NCI-H2107 treated with DMSO at 0.1 percent for 48 hours (cell line): ENCODE measurements around the gene DDX60.
"Not testable (repeated sequence)": the region's sequence is repeated elsewhere in the genome, so short reads cannot be mapped to it uniquely, and the experiment has no call there.

Experiments used
- DNase-seq: peaks from one replicate; lab custom pipeline; 2025; ENCODE audit not compliant: unreplicated experiment; lab: John Stamatoyannopoulos, UW

The DDX60 gene

DNA sequence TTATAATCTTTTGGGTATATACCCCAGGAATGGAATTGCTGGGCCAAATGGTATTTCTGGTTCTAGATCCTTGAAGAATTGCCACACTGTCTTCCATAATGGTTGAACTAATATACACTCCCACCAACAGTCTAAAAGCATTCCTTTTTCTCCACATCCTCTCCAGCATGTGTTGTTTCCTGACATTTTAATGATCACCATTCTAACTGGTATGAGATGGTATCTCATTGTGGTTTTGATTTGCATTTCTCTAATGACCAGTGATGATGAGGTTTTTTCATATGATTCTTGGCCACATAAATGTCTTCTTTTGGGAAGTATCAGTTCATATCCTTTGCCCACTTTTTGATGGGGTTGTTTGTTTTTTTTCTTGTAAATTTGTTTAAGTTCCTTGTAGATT is 105.0 kb downstream of the DDX60 start:
- not testable (repeated sequence) for DNase-seq

DNA sequence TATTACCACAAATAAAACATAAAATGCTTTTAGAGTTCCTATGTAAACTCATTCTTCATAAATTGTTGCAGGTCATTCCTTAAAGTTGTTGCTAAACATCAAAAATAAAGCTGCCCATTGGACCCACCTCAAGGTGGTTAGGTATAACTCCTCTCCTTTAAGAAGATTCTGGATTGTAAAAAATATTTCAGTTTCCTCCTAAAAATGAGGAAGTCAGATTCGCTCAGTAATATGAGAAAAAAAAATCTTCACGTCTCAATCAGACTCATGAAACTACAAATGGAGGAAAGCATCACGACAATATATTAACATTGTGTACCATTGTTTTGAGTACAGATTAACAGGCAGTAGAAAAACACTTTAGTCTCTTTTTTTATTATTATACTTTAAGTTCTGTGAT is 105.9 kb downstream of the DDX60 start:
- no peak for DNase-seq

DNA sequence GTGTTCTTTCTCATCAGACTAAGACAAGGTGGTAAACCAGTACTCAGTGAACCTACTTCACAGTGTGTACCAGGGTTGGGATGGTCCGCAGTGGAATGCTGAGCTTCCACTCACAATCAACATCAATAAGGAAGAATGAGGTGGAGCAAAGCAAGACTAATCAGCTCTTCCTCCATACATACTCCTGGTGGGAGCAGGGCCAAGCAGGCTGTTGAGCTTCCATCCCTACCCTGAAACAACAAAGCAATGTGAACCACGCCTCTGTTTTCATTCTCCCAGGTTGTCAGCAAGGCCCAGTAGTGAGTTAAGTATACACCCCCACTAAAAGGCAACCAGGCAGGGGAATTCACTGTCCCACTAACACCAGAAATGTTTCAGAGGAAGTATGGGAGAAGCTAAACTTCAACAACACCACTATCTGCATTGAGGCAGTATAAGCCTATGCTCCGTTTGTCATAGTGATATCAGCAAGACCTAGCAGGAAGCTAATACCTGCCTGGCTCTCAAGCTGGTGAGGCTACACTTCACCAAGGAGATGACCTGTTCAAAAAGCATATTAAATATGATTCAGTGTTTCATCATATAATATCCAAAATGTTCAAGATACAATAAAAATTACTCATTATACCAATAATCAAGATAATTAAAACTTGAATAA is 109.5 kb downstream of the DDX60 start:
- DNase-seq: no peak

GRCh38 chr4:168203233-168203911 is 115.2 kb downstream of the DDX60 start:
- DNase-seq: no peak

- DNase-seq: no peak
Measured at GRCh38 chr4:168200685-168201084, 117.9 kb downstream of the DDX60 start.

- no peak for DNase-seq
Measured at GRCh38 chr4:168199260-168199957, 119.1 kb downstream of the DDX60 start.

DNA sequence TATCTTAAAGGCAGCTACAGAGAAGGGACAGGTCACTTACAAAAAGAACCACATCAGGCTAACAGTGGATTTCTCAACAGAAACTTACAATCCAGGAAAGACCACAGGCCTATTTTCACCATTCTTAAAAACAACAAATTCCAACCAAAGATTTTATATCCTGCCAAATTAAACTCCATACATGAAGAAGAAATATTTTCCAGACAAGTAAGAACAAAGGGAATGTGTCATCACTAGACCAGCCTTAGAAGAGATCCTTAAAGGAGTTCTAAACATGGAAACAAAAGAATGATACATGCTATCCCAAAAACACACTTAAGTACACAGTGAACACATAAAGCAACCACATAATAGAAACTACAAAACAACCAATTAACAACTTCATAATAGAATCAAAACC is 120.6 kb downstream of the DDX60 start:
- DNase-seq: no peak

- no peak for DNase-seq
Measured at GRCh38 chr4:168188754-168189153, 129.8 kb downstream of the DDX60 start.

- peak; percentile 11 for DNase-seq
Measured at GRCh38 chr4:168183717-168184571, 134.6 kb downstream of the DDX60 start.

DNA sequence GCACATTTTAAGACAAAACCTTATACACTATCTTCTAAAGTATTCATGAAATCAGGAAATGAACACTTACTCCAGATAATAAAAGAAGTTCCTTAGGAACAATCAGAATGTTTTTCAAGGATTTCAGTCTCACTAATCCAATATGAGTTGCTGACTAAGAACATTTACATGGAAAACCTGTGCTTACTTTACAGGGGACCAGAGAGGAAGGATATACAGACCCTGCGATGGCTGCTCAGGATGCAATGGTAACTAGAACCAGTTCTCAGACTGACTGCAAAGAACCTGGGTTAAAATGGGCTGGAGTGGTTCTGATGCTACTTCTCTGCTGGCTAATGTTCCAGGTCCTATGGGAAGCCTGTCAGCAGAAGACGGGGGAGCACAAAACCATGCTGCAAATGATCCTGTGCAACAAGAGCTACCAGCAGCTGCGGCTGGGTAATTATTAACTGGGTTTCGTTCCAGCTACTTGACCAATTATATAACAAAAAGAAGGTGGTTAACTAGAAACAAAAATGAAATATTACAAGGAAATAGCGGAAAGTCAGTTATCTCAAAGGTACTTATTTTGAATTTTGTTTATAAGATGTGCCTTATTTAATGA is 140.9 kb downstream of the DDX60 start:
- no peak for DNase-seq

GRCh38 chr4:168174308-168174707 is 144.2 kb downstream of the DDX60 start:
- no peak for DNase-seq

- DNase-seq: no peak
Measured at GRCh38 chr4:168167714-168168284, 150.8 kb downstream of the DDX60 start.
